Kidney (tissue), 14 donors: ENCODE results near the gene SUGCT. TPM values are rescaled to one million over a fixed set of nuclear protein-coding genes. Genes with fewer than 3 reads are reported as not detected.
A peak's percentile ranks its signal among the peaks of the same experiment; 100 is the strongest.

Source experiments
- DNase-seq, 5 donors: peaks; one replicate each; pipeline ENCODE4 v3.0.0-alpha.2; 2013 to 2020
- FAIRE-seq: peaks from 2 replicates; lab custom pipeline; 2012; peaks lifted over from hg19 to GRCh38; lab: Jason Lieb, UNC
- H3K27ac ChIP-seq, 2 donors: one replicate each; pipeline ENCODE4 v1.7.0; 2013; ENCODE audit warnings: low read depth in 2 of 2, low read length in 2 of 2, inconsistent platforms in 1 of 2
- H3K27me3 ChIP-seq: one replicate; pipeline ENCODE4 v1.7.1; 2013; ENCODE audit warnings: low read length, inconsistent platforms; ENCODE audit not compliant: control insufficient read depth, insufficient read depth
- H3K36me3 ChIP-seq, 3 donors: one replicate each; pipeline versions ENCODE4 v1.7.0 to v1.7.1; 2013; ENCODE audit warnings: low read length in 3 of 3, control low read depth in 1 of 3, inconsistent platforms in 1 of 3; ENCODE audit not compliant: insufficient read depth in 3 of 3, control insufficient read depth in 2 of 3
- H3K4me1 ChIP-seq, 3 donors: one replicate each; pipeline versions ENCODE4 v1.7.0 to v1.7.1; 2013; ENCODE audit warnings: low read length in 3 of 3, inconsistent platforms in 1 of 3, low read depth in 1 of 3; ENCODE audit not compliant: control insufficient read depth in 2 of 3, insufficient read depth in 2 of 3
- H3K4me3 ChIP-seq, 3 donors: one replicate each; pipeline versions ENCODE4 v1.7.0 to v1.8.1; 2013; ENCODE audit warnings: low read length in 3 of 3, control low read depth in 1 of 3, inconsistent platforms in 1 of 3
- H3K9ac ChIP-seq, 3 donors: one replicate each; pipeline versions ENCODE4 v1.7.0 to v1.7.1; 2013; ENCODE audit warnings: low read length in 3 of 3, control low read depth in 1 of 3, inconsistent platforms in 1 of 3
- H3K9me3 ChIP-seq, 3 donors: one replicate each; pipeline versions ENCODE4 v1.7.0 to v1.7.1; 2013; ENCODE audit warnings: low read length in 3 of 3, control low read depth in 1 of 3, inconsistent platforms in 1 of 3; ENCODE audit not compliant: control insufficient read depth in 2 of 3, insufficient read depth in 1 of 3
- CTCF ChIP-seq: IDR thresholded peaks from 3 replicates; pipeline ENCODE4 v1.5.1; 2012; ENCODE audit warnings: mild to moderate bottlenecking, moderate library complexity, borderline replicate concordance; ENCODE audit not compliant: insufficient read depth; ENCODE audit errors: extremely low read depth
- intact Hi-C: fragments of 100-400 bp; cut with DNase I; formaldehyde crosslinking; loops from one replicate; pipeline ENCODE4 v1.11.1; 2022
- polyA plus RNA-seq: library from polyadenylated mRNA; stranded (reverse); fragments of 350-450 nt; fragmentation: Illumina TruSeq; extraction: RNeasy Lipid Tissue Mini Kit (QIAGEN cat#74804); gene quantifications from one replicate; pipeline ENCODE4 v1.2.3, GENCODE V29; 2014; ENCODE audit warnings: low read depth, low replicate concordance; ENCODE audit not compliant: insufficient read depth
- total RNA-seq: library from RNA; stranded (reverse); fragmentation: NEBNext Ultra II Directional; extraction: Animal tissue kit (Norgen Biotek cat#: 25700); gene quantifications from one replicate; pipeline ENCODE4 v1.2.1, GENCODE V29; 2021
- donor health status: control.
- donor health status: control.
- donor health status: control.
- donor health status: control.
- donor health status: control.
- donor health status: DM: yes; HTN: yes; CAD: no.
- donor health status: Normal renal cell carcinoma (clear cell type).

The SUGCT gene
- total and polyA plus RNA-seq, 2 donors from 2014 or later = 7.6 to 45.1 TPM

GRCh38 chr7:40586197-40586596, 451.4 kb downstream of the SUGCT start:
- intact Hi-C loops = no loop called here
- FAIRE-seq = no peak
- no peaks in the 10 kb centered on the region for H3K27me3 ChIP-seq
- H3K4me1 ChIP-seq = no peaks in the 10 kb centered on the region
- no peak overlapping the region for H3K9ac ChIP-seq
- TF ChIP-seq CTCF = no peak
- DNase-seq = no peak
- H3K36me3 ChIP-seq = no peaks in the 10 kb centered on the region
- no peak overlapping the region for H3K4me3 ChIP-seq
- peaks cover 0 to 4% (median 0%) of the 10 kb centered on the region in 3 donors for H3K9me3 ChIP-seq
- no peak overlapping the region for H3K27ac ChIP-seq

- Histone ChIP-seq H3K27ac (no peak overlapping the region), H3K9me3 (peaks cover 0 to 4% (median 0%) of the 10 kb centered on the region in 3 donors), H3K9ac (no peak overlapping the region), H3K36me3 (no peaks in the 10 kb centered on the region), H3K4me1 (no peaks in the 10 kb centered on the region), H3K27me3 (no peaks in the 10 kb centered on the region), H3K4me3 (no peak overlapping the region)
- FAIRE-seq (peak; percentile 74), DNase-seq (no peak)
- TF ChIP-seq CTCF = no peak
- intact Hi-C loops = no loop called here
Measured at GRCh38 chr7:40587419-40587818, 452.6 kb downstream of the SUGCT start.

GRCh38 chr7:40595129-40595528, 460.3 kb downstream of the SUGCT start:
- no peak for TF ChIP-seq CTCF

GRCh38 chr7:40595832-40596231, 461.0 kb downstream of the SUGCT start:
- no peaks in the 10 kb centered on the region for H3K36me3 ChIP-seq
- H3K9ac ChIP-seq = no peak overlapping the region
- TF ChIP-seq CTCF = no peak
- FAIRE-seq = no peak
- H3K27ac ChIP-seq = no peak overlapping the region
- intact Hi-C loops = no loop called here
- no peak overlapping the region for H3K4me3 ChIP-seq
- H3K4me1 ChIP-seq = no peaks in the 10 kb centered on the region
- peak in 1 of 5 donors; percentile 20 for DNase-seq
- H3K27me3 ChIP-seq = no peaks in the 10 kb centered on the region
- no peaks in the 10 kb centered on the region for H3K9me3 ChIP-seq

More at GRCh38 chr7:40595129-40595528, 460.3 kb downstream of the SUGCT start:
- Histone ChIP-seq H3K27me3 (no peaks in the 10 kb centered on the region), H3K4me1 (no peaks in the 10 kb centered on the region), H3K9me3 (peaks cover 0 to 4% (median 0%) of the 10 kb centered on the region in 3 donors), H3K4me3 (no peak overlapping the region), H3K9ac (no peak overlapping the region), H3K27ac (no peak overlapping the region), H3K36me3 (no peaks in the 10 kb centered on the region)
- no peak for FAIRE-seq
- intact Hi-C loops = no loop called here
- peak in 1 of 5 donors; percentile 48 for DNase-seq
